ENCODE measurements around the gene FEN1.

The FEN1 gene

DNA sequence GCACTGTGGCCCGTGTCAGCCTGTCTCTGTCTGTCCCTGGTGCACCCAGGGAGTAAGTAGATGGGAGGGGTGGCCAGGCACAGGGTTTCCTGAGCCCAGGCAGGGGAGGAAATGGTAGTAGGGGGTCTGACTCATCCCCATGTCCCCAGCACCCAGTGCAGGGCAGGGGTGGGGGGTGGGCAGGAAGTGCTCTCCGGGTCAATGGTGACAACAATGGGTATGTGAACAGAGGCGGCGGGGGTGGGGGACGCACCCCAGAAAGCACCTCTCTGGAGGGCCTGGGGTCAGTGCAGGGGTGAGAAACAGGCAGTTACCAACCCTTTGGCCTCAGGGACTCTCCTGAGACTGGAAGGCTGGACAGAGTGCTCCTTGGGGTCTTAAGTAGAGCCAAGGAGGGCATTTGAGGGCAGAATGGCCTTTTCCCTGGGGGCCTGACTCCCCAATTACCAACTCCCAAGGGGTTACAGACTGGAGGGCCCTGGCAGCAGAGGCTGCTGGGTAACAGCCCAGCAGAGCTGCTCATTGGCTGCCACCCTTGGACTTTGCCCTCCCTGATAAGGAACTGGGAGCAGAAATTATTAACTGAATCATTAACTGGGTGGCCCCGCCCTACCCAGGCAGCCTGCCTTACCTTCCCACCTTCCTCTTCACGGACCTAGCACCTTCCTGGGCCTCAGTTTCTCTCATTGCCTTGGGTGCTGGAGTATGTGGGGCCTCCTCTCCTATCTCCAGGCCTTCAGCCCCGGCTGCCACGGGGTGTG, 36.1 kb upstream of the FEN1 start:
- DNase-seq (ENCODE audit: low read depth): no peak

- DNase-seq (ENCODE audit: low read depth): no peak
These were observed 35.4 kb upstream of the FEN1 start for GRCh38 chr11:61757213-61757862.

DNA sequence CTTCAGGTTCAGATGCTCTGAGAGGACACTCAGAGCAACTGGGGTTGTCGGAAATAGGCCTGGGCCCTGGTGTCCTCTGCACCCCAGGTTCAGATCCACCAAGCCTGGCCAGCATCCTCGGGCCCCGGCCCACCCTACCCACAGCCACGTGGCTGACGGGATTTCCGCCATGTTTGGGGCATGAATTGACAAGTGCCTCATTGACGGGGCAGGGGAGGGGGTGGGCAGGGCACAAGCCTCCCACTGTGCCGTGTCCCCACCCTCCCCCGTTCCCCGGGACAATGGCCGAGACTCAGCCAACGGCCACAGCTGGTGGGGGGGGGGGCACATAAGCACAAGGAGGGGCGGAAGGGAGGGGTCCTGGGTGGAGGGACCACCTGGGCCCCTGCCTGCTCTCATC, 31.8 kb upstream of the FEN1 start:
- no peak for DNase-seq (ENCODE audit: low read depth)

DNA sequence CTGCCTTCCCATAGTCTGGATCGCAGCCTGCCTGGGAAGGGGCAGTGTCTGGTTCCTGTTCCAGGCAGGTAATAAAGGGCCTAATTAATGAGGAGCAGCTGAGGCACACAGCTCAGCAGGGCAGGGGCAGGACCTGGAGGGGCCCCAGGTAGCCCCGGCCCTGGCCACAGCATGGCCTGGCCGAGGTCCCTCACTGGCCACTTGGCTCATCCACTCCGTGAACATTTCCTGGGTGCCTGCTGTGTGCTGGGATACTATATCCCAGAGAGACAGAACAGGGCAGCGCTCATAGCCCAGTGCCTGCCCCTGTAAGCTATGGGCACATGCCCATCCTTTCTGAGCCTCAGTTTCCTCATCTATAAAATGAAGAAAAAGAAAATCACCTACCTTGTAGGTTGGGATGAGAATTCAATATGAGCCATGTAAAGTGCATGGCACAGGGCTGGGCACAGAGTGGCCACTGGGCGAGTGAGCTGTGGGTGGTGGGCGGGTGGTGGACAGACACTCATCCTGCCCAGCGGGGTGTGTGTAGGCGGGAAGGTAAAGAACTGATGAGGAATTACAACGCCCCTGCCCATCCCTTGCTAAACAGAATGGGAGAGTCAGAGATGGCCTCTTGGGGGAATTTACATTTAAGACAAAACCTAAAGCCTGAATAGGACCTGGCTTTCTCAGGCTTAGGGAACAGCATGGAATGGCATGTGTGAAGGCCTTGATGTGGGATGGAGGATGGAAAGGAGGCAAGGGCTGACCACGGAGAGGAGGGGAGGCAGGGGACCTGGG, 31.1 kb upstream of the FEN1 start:
- DNase-seq (ENCODE audit: low read depth): no peak

- DNase-seq (ENCODE audit: low read depth): no peak
These were observed 30.5 kb upstream of the FEN1 start for GRCh38 chr11:61762223-61762615.

- DNase-seq (ENCODE audit: low read depth): no peak
These were observed 29.9 kb upstream of the FEN1 start for GRCh38 chr11:61762798-61763197.

- DNase-seq (ENCODE audit: low read depth): no peak
These were observed 28.6 kb upstream of the FEN1 start for GRCh38 chr11:61763930-61764605.

DNA sequence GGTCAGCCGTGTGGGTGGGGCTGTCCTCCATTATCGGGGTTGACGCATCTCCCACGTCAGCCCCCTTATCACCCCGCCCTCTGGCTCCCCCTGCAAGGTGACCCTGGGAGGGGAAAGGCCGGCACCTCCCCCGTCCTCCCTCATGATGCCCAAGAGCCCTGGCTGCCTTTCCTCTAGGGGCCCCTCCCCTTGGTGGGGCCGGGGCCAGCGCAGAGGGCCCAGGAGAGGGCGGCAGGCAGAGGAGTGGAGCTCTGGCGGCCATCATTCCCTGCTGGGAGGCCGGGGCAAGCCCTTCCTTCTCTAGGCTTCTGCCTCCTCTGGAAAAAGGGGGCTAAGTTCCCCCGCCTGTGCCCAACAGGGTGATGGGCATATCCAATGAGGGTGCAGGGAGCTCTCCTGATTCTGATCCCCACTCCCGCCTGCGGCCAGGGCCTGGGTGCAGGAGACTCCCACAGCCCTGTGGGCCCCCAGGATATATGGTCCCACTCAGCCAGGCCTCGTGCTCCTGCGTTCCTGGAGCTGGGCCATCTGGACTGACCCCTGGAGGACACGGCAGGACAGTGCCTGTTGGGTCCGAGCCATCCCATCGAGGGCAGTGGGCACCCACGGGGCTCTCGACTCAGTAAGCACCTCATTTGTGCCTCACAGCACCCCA, 28.0 kb upstream of the FEN1 start:
- no peak for DNase-seq (ENCODE audit: low read depth)

- DNase-seq (ENCODE audit: low read depth): no peak
These were observed 27.0 kb upstream of the FEN1 start for GRCh38 chr11:61765550-61766253.

GRCh38 chr11:61766353-61766841, 26.3 kb upstream of the FEN1 start:
- no peak for DNase-seq (ENCODE audit: low read depth)

GRCh38 chr11:61768376-61769076, 24.2 kb upstream of the FEN1 start:
- no peak for DNase-seq (ENCODE audit: low read depth)

DNA sequence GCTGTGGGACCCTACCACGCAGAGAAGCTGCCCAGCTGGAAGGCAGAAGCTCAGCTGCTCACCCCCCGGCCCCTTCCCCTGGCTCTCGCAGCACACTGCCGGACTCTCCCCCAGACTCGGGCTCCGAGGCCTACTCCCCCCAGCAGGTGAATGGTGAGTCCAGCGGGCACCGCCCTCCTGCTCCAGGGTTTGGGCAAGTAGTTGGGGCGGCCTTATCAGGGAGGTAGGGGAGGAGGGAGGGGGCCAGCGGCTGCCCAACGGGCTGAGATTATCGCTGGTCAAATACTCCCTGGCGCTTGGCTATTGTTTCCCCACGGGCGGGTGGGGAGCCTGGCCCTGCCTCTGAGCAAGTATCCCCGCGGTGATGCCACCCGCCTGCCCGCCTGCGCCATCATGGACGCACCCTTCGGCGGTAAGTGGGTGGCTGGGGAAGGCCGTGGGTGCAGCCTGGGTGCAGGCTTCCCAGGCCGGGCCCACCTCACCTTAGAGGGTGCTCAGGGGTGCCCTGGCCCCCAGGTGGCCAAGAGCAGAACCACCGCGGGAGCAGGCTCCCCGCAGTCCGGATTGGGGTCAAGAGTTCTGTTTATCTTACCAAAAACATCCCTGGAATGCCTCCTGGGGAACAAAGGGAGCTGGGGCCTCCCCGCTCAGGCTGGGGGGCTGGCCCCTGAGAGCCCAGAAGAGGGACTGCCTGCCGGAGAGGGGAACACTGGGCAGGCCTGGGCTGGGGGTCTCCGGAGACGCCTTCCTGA, 23.4 kb upstream of the FEN1 start:
- no peak for DNase-seq (ENCODE audit: low read depth)

DNA sequence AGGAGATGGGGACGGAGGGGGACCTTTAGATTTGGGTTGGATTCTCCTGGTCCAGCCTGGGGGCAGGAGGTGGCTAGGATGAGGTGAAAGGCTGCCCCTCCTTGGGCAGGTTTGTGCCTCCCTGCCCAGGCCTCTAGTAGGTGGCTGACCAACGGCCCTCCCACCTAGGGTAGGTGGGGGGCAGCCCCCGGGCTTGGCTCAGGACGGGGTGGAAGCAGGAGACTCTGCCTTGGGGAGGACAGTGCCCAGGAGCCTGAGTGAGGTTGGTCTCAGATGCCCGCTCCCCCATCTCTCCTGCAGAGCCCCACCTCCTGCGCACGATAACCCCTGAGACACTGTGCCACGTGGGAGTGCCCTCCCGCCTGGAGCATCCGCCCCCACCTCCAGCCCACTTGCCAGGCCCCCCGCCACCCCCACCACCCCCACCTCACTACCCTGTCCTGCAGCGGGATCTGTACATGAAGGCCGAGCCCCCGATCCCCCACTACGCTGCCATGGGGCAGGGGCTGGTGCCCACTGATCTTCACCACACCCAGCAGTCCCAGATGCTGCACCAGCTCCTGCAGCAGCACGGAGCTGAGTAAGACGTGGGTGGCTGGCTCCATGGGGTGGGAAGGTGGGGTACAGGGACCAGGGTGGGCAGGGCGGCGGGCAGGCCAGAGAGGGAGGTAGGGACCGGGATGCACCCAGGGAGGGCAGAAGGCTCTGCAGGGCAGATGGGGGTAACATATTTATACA, 22.6 kb upstream of the FEN1 start:
- DNase-seq (ENCODE audit: low read depth): no peak

GRCh38 chr11:61771195-61771894, 21.4 kb upstream of the FEN1 start:
- no peak for DNase-seq (ENCODE audit: low read depth)

- DNase-seq (ENCODE audit: low read depth): no peak
These were observed 20.7 kb upstream of the FEN1 start for GRCh38 chr11:61771985-61772455.

DNA sequence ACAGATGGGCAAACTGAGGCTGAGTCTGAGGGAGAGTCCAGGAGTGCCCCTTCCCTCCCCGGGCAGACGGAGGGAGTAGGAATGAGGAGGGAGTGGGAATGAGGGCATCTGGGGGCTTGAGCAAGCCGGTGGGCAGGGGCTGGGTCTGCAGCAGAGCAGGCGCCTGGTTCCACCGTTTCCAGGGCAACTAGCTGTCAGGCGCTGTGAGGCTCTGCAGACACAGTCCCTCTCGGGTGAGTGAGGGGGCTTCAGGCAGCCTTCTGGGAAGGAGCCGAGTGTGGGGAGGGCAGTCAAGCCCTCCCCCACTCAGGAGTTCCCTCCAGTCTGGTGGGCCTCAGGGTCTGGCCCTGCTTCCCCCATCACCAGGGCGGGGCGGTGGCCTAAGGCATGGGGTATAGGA, 19.4 kb upstream of the FEN1 start:
- DNase-seq (ENCODE audit: low read depth): no peak

GRCh38 chr11:61773809-61774208, 18.9 kb upstream of the FEN1 start:
- no peak for DNase-seq (ENCODE audit: low read depth)

DNA sequence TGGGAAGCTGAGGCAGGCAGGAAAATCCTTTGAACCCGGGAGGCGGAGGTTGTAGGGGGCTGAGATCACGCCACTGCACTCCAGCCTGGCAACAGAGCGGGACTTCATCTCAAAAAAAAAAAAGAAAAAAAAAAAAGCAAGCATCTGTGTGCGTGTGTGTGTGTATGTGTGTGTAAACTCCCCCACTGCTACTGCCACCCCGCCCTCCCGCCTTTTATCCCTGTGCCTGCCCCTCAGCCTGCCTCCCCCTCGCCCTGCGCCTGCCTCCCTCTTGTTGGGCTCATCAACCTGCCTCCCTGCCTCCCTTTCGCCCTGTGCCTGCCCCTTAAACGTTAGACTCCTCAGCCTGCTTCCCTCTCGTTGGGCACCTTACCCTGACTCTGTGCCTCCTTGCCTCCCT, 18.3 kb upstream of the FEN1 start:
- no peak for DNase-seq (ENCODE audit: low read depth)

Measured in activated T-cell treated with anti-CD3 and anti-CD28 coated beads for 24 hours (primary cell).